ENCODE results near the gene TPCN1. TPM values are rescaled to one million over a fixed set of nuclear protein-coding genes. Genes with fewer than 3 reads are reported as not detected.
A peak's percentile ranks its signal among the peaks of the same experiment; 100 is the strongest.

TPCN1 gene
- total RNA-seq, 3 donors from 2014 or later, result 46.9 to 71.7 (median 59.5) TPM

DNA sequence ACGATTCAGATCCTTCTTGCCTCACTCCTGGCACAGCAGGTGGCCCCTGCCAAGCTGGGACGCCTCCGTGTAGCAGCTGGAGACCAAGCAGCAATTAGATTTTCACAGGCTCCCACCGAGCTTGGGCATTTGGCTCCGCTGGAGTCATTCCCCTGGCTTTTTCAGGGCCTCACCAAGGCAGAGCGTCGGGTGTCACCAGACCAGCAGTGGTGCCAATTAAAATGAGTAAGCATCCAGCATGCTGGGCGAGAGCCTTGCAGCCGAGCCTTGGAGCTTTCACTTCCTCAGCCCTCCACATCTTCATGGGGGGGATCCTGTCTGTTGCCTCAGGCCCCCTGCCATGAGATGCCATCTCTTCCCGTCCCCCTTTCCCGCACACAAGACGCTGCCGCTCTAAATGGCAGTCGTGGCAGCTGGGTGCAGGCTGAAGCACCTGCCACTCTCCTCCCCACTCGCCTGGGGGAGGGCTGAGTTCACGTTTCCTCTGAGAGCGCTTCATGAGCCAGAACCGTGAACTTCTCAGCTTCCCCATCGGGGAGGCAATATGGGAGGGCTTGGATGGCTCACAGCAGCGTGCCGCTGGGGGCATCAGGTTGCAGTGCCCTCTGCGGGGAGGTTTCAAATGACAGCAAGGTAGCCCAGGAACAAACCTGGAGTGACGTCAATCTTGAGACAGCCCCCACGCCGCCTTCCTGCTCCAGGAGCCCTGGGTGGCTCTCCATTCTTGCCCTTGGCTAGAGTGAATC lies 11.7 kb downstream of the TPCN1 start:
- H3K9me3 ChIP-seq, result no peaks in the 10 kb centered on the region
- no peak overlapping the region for H3K4me3 ChIP-seq
- peak overlapping the region; percentile 26 to 27 for H3K27ac ChIP-seq
- no peaks in the 10 kb centered on the region for H3K36me3 ChIP-seq
- intact Hi-C loops (cut with DNase I; ENCODE audit: low total_unique reads), result no loop called here
- no peaks in the 10 kb centered on the region for H3K4me1 ChIP-seq
- H3K27me3 ChIP-seq, result no peaks in the 10 kb centered on the region
- DNase-seq (ENCODE audit: low spot score in 2 of 2), result no peak
- TF ChIP-seq POLR2AphosphoS5 (IDR thresholded peaks at IDR 0.05), result no peak
- TF ChIP-seq POLR2A (IDR thresholded peaks at IDR 0.05), result no peak
- TF ChIP-seq, protein P1, sequence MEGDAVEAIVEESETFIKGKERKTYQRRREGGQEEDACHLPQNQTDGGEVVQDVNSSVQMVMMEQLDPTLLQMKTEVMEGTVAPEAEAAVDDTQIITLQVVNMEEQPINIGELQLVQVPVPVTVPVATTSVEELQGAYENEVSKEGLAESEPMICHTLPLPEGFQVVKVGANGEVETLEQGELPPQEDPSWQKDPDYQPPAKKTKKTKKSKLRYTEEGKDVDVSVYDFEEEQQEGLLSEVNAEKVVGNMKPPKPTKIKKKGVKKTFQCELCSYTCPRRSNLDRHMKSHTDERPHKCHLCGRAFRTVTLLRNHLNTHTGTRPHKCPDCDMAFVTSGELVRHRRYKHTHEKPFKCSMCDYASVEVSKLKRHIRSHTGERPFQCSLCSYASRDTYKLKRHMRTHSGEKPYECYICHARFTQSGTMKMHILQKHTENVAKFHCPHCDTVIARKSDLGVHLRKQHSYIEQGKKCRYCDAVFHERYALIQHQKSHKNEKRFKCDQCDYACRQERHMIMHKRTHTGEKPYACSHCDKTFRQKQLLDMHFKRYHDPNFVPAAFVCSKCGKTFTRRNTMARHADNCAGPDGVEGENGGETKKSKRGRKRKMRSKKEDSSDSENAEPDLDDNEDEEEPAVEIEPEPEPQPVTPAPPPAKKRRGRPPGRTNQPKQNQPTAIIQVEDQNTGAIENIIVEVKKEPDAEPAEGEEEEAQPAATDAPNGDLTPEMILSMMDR (IDR thresholded peaks at IDR 0.05), result no peak

DNA sequence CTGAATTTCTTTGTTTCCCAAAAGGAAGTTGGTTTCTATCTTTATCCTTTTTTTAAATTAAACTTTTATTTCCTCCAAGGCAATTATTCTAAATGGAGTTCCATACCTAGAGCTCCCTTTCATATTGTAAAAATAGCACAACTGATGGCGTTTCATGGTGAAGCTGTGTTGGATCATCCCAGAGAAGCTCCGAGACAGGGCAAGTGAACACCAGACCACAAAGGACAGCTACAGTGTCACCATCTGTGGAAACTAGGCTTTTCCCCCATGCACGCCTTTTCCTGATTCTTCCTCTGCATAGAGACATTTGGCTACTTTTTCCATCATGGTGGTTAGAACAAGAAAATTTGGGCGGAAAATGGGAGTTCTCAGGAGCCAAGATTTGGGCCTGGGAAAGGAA lies 12.7 kb downstream of the TPCN1 start:
- Histone ChIP-seq H3K27me3 (no peaks in the 10 kb centered on the region), H3K4me1 (peaks cover 0 to 3% of the 10 kb centered on the region in 2 donors), H3K4me3 (no peak overlapping the region), H3K36me3 (no peaks in the 10 kb centered on the region), H3K27ac (no peak overlapping the region), H3K9me3 (no peaks in the 10 kb centered on the region)
- DNase-seq (ENCODE audit: low spot score in 2 of 2), result no peak
- no peak for TF ChIP-seq POLR2A (IDR thresholded peaks at IDR 0.05)
- TF ChIP-seq, protein P1 (IDR thresholded peaks at IDR 0.05), result no peak
- TF ChIP-seq POLR2AphosphoS5 (IDR thresholded peaks at IDR 0.05), result no peak
- intact Hi-C loops (cut with DNase I; ENCODE audit: low total_unique reads), result no loop called here

DNA sequence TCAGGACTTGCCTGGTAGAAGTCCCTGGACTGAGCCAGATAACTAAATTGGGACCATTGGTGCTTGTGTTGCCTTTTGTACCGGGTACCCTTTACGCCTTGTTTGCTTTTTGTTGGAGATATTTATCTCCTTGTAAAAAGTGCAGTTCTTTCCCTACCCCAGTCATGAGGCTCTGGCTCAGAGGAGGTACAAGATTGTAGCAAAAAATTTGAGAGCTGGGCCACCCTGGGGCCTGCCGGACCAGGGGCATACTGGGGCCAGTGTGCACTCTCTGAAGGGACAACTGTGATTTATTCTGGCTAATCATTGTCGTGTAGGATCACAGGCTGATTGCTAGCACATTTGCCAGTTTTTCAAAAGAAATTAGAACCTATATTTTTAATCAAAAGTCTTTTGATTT lies 13.2 kb downstream of the TPCN1 start:
- no peak for DNase-seq (ENCODE audit: low spot score in 2 of 2)
- Histone ChIP-seq H3K27me3 (no peaks in the 10 kb centered on the region), H3K4me3 (no peak overlapping the region), H3K9me3 (no peaks in the 10 kb centered on the region), H3K27ac (no peak overlapping the region), H3K4me1 (peaks cover 0 to 8% of the 10 kb centered on the region in 2 donors), H3K36me3 (no peaks in the 10 kb centered on the region)
- intact Hi-C loops (cut with DNase I; ENCODE audit: low total_unique reads), result no loop called here
- TF ChIP-seq POLR2A (IDR thresholded peaks at IDR 0.05) (no peak), POLR2AphosphoS5 (IDR thresholded peaks at IDR 0.05) (no peak)
- TF ChIP-seq, protein P1 (IDR thresholded peaks at IDR 0.05), result no peak

DNA sequence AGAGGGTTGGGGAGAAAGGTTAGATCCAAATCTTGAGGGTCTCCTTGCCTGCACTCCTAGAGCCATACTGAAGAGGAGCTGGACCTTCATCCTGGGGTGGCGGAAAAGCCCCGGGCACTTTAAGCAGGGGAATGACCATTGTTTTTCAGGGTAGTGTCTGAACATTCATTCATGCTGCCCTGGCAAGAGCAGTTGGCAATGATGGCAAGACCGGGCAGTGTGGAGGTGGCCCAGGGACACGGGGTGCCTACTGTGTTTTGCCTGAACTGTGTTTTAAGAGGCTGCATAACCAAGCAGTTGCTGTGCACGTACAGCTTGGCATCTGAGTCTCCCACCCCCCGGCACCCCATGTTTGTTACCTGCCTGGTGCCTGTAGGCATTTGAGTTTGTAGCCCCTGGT lies 14.7 kb downstream of the TPCN1 start:
- H3K4me3 ChIP-seq, result no peak overlapping the region
- peaks cover 5 to 18% of the 10 kb centered on the region in 2 donors for H3K4me1 ChIP-seq
- no peaks in the 10 kb centered on the region for H3K9me3 ChIP-seq
- H3K27ac ChIP-seq, result peak overlapping the region; percentile 23 to 29
- no peaks in the 10 kb centered on the region for H3K27me3 ChIP-seq
- DNase-seq (ENCODE audit: low spot score in 2 of 2), result no peak
- no peak for TF ChIP-seq POLR2AphosphoS5 (IDR thresholded peaks at IDR 0.05)
- no peak for TF ChIP-seq POLR2A (IDR thresholded peaks at IDR 0.05)
- TF ChIP-seq, protein P1 (IDR thresholded peaks at IDR 0.05), result no peak
- intact Hi-C loops (cut with DNase I; ENCODE audit: low total_unique reads), result no loop called here
- H3K36me3 ChIP-seq, result no peaks in the 10 kb centered on the region

DNA sequence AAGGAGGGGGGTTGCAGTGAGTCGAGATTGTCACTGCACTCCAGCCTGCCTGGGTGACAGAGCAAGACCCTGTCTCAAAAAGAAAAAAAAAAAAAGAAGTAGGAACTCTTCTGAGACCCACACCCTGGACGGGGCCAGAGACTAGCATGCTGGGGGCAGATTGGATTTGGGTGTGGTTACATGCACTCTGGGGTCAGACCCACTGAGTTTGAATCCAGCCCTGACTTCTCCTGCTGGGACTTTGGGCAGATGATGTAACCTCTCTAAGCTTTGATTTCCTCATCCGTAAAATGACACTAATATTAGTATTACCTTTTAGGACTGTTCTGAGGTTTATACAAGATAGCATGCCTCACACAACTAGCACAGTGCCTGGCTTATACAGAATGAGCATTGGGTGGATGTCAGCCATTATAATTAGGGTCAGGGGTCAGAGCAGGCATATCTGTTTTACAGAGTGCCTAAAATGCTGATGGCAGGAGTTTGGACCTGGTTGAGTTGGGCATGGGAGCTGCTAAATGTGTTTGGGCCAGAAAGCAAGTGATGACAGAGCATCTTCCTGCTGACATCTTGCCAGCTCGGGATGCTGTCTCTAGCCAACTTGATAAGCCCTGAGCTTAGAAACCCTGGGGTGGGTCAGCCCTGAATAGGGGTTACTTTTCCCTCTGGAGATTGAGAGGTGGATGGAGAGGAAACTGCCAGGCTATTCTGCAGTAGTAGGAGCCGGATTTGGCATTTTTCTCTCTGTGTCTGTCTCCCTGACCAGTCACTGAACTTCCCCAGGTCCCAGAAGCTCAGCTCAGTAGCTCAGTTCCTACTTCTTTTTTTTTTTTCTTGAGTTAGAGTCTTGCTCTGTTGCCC lies 15.5 kb downstream of the TPCN1 start:
- Histone ChIP-seq H3K4me3 (no peak overlapping the region), H3K36me3 (no peaks in the 10 kb centered on the region), H3K27me3 (no peaks in the 10 kb centered on the region), H3K27ac (peak overlapping the region in 1 of 2 donors; percentile 93), H3K9me3 (no peaks in the 10 kb centered on the region), H3K4me1 (peaks cover 7 to 18% of the 10 kb centered on the region in 2 donors)
- TF ChIP-seq POLR2A (IDR thresholded peaks at IDR 0.05), result no peak
- no peak for DNase-seq (ENCODE audit: low spot score in 2 of 2)
- intact Hi-C loops (cut with DNase I; ENCODE audit: low total_unique reads), result no loop called here

Measured in breast epithelium (tissue), 4 donors.